Neural cell (in vitro differentiated cells): Measurements from ENCODE around the gene SIX5.

ENCODE experiments used
- EP300 ChIP-seq: fragments of 450-650 bp; conservative IDR thresholded peaks from 2 replicates; pipeline ENCODE4 v1.6.1; 2014; ENCODE audit warnings: antibody characterized with exemption, mild to moderate bottlenecking, moderate library complexity; ENCODE audit not compliant: poor library complexity, severe bottlenecking
- EZH2 ChIP-seq: fragments of 200-600, 300-800 bp; shearing (Covaris generic), sonication (generic); IDR thresholded peaks from 2 replicates; pipeline ENCODE4 v1.6.1; 2014; ENCODE audit warnings: antibody characterized with exemption, low read length, borderline replicate concordance, mild to moderate bottlenecking; ENCODE audit not compliant: insufficient read depth, poor library complexity, severe bottlenecking
- MXI1 ChIP-seq: fragments of 450-650 bp; conservative IDR thresholded peaks from 2 replicates; pipeline ENCODE4 v1.6.1; 2014; ENCODE audit warnings: antibody characterized with exemption, mild to moderate bottlenecking; ENCODE audit not compliant: poor library complexity, severe bottlenecking
- POLR2AphosphoS5 ChIP-seq: IDR thresholded peaks from 2 replicates; pipeline ENCODE4 v1.6.1; 2012
- RAD21 ChIP-seq: fragments of 450-650 bp; conservative IDR thresholded peaks from 2 replicates; pipeline ENCODE4 v1.6.1; 2014; ENCODE audit warnings: antibody characterized with exemption, mild to moderate bottlenecking, moderate library complexity
- SMC3 ChIP-seq: fragments of 450-650 bp; conservative IDR thresholded peaks from 2 replicates; pipeline ENCODE4 v1.6.1; 2014; ENCODE audit warnings: antibody characterized with exemption, mild to moderate bottlenecking, moderate library complexity; ENCODE audit not compliant: poor library complexity
- TAF1 ChIP-seq: IDR thresholded peaks from 2 replicates; pipeline ENCODE4 v1.6.1; 2012; ENCODE audit warnings: low read depth
- TF ChIP-seq, protein P1 (sequence below): fragments of 450-650 bp; IDR thresholded peaks from 2 replicates; pipeline ENCODE4 v1.5.1; 2014; ENCODE audit warnings: antibody characterized with exemption, mild to moderate bottlenecking, moderate library complexity; ENCODE audit not compliant: poor library complexity, severe bottlenecking
- TF ChIP-seq, protein P2 (sequence below): IDR thresholded peaks from 2 replicates; pipeline ENCODE4 v1.6.1; 2012; ENCODE audit warnings: borderline replicate concordance

DNA sequence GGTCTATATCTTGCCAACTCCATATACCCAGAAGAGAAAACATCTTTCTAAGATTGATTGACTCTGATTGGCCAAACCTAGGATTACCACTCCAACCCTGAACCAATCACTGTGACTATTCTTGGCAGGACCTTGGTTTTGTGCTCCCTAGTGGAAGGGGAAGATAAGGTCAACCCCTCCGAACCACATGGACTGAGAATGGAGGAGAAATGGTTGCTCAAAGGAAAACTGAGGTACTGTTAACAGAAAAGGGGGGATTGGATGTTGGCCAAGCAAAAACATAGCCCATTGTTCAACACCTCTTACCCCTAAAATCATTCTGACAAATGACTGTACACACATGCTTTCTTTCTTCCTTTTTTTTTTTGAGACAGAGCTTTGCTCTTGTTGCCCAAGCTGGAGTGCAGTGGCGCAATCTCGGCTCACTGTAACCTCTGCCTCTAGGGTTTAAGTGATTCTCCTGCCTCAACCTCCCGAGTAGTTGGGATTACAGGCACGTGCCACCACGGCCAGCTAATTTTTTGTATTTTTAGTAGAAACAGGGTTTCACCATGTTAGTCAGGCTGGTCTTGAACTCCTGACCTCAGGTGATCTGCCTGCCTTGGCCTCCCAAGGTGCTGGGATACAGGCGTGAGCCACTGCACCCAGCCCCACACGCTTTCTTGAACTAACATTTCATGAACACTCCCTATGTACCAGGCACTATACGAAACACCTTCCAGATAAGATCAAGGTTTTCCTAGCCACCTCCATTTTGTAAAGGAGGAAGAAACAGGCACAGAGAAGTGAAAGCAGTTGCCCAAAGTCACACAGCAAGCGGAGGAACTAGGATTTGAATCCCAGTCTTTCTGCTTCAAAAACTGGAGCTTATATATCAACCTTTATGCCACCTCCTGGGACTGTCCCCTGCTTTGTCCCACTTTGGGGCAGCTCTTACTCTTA, 29.3 kb downstream of the SIX5 start:
- TF ChIP-seq, protein P1, sequence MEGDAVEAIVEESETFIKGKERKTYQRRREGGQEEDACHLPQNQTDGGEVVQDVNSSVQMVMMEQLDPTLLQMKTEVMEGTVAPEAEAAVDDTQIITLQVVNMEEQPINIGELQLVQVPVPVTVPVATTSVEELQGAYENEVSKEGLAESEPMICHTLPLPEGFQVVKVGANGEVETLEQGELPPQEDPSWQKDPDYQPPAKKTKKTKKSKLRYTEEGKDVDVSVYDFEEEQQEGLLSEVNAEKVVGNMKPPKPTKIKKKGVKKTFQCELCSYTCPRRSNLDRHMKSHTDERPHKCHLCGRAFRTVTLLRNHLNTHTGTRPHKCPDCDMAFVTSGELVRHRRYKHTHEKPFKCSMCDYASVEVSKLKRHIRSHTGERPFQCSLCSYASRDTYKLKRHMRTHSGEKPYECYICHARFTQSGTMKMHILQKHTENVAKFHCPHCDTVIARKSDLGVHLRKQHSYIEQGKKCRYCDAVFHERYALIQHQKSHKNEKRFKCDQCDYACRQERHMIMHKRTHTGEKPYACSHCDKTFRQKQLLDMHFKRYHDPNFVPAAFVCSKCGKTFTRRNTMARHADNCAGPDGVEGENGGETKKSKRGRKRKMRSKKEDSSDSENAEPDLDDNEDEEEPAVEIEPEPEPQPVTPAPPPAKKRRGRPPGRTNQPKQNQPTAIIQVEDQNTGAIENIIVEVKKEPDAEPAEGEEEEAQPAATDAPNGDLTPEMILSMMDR = no peak
- TF ChIP-seq POLR2AphosphoS5 (no peak), EZH2 (no peak), SMC3 (no peak), EP300 (no peak), TAF1 (no peak), RAD21 (no peak), MXI1 (no peak)
- TF ChIP-seq, protein P2, sequence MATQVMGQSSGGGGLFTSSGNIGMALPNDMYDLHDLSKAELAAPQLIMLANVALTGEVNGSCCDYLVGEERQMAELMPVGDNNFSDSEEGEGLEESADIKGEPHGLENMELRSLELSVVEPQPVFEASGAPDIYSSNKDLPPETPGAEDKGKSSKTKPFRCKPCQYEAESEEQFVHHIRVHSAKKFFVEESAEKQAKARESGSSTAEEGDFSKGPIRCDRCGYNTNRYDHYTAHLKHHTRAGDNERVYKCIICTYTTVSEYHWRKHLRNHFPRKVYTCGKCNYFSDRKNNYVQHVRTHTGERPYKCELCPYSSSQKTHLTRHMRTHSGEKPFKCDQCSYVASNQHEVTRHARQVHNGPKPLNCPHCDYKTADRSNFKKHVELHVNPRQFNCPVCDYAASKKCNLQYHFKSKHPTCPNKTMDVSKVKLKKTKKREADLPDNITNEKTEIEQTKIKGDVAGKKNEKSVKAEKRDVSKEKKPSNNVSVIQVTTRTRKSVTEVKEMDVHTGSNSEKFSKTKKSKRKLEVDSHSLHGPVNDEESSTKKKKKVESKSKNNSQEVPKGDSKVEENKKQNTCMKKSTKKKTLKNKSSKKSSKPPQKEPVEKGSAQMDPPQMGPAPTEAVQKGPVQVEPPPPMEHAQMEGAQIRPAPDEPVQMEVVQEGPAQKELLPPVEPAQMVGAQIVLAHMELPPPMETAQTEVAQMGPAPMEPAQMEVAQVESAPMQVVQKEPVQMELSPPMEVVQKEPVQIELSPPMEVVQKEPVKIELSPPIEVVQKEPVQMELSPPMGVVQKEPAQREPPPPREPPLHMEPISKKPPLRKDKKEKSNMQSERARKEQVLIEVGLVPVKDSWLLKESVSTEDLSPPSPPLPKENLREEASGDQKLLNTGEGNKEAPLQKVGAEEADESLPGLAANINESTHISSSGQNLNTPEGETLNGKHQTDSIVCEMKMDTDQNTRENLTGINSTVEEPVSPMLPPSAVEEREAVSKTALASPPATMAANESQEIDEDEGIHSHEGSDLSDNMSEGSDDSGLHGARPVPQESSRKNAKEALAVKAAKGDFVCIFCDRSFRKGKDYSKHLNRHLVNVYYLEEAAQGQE = no peak
